Right atrium auricular region (tissue), 2 donors: ENCODE results near the gene CIBAR2. TPM values are rescaled to one million over a fixed set of nuclear protein-coding genes. Genes with fewer than 3 reads are reported as not detected.

Experiments
- DNase-seq: peaks from one replicate; pipeline ENCODE4 v3.0.0-alpha.2; 2019; ENCODE audit warnings: low spot score
- H3K27ac ChIP-seq, 2 donors: fragments of 200-600 bp; sonication (generic); 1 replicate in 1 of 2; 2 replicates in 1 of 2; pipeline ENCODE4 v1.5.1; 2016 to 2019
- H3K27me3 ChIP-seq, 2 donors: fragments of 200-600 bp; sonication (generic); one replicate each; pipeline versions ENCODE4 v1.5.1 to v1.6.0; 2017 to 2019
- H3K36me3 ChIP-seq: fragments of 200-600 bp; sonication (generic); one replicate; pipeline ENCODE4 v1.5.1; 2016
- H3K4me1 ChIP-seq, 2 donors: fragments of 200-600 bp; sonication (generic); one replicate each; pipeline versions ENCODE4 v1.5.1 to v1.6.0; 2017 to 2019
- H3K4me3 ChIP-seq, 2 donors: fragments of 200-600 bp; sonication (generic); 1 replicate in 1 of 2; 2 replicates in 1 of 2; pipeline ENCODE4 v1.5.1; 2017 to 2019; ENCODE audit warnings: mild to moderate bottlenecking in 1 of 2, moderate library complexity in 1 of 2
- H3K9me3 ChIP-seq, 2 donors: fragments of 200-600 bp; sonication (generic); one replicate each; pipeline ENCODE4 v1.5.1; 2019
- CTCF ChIP-seq, 2 donors: fragments of 200-600 bp; sonication (generic); IDR thresholded peaks; one replicate each; pipeline ENCODE4 v1.5.1; 2019; ENCODE audit warnings: antibody characterized with exemption in 2 of 2
- total RNA-seq, 2 donors: library from RNA; depleted of rRNA; stranded (reverse); fragments of >200 nt; gene quantifications; one replicate each; pipeline ENCODE4 v1.1.0, GENCODE V29; 2016

Gene CIBAR2
- total RNA-seq, 2 donors from 2014 or later = not detected

GRCh38 chr16:85129876-85130704 is 17.8 kb upstream of the CIBAR2 start:
- peak overlapping the region; percentile 66 to 76 for H3K27ac ChIP-seq
- DNase-seq = no peak
- H3K4me1 ChIP-seq = peaks cover 0 to 58% of the 10 kb centered on the region in 2 donors
- no peaks in the 10 kb centered on the region for H3K36me3 ChIP-seq
- no peaks in the 10 kb centered on the region for H3K27me3 ChIP-seq
- no peak for TF ChIP-seq CTCF (IDR thresholded peaks at IDR 0.05)
- H3K4me3 ChIP-seq = no peak overlapping the region
- no peaks in the 10 kb centered on the region for H3K9me3 ChIP-seq

GRCh38 chr16:85128079-85128837 is 16.0 kb upstream of the CIBAR2 start:
- no peaks in the 10 kb centered on the region for H3K36me3 ChIP-seq
- H3K4me3 ChIP-seq = no peak overlapping the region
- no peaks in the 10 kb centered on the region for H3K9me3 ChIP-seq
- no peaks in the 10 kb centered on the region for H3K27me3 ChIP-seq
- H3K4me1 ChIP-seq = peaks cover 0 to 63% of the 10 kb centered on the region in 2 donors
- no peak overlapping the region for H3K27ac ChIP-seq
- no peak for DNase-seq
- TF ChIP-seq CTCF (IDR thresholded peaks at IDR 0.05) = no peak

- no peaks in the 10 kb centered on the region for H3K36me3 ChIP-seq
- no peaks in the 10 kb centered on the region for H3K27me3 ChIP-seq
- no peak for DNase-seq
- H3K27ac ChIP-seq = peak overlapping the region in 1 of 2 donors; percentile 82
- no peak overlapping the region for H3K4me3 ChIP-seq
- H3K4me1 ChIP-seq = peaks cover 0 to 64% of the 10 kb centered on the region in 2 donors
- H3K9me3 ChIP-seq = no peaks in the 10 kb centered on the region
- TF ChIP-seq CTCF (IDR thresholded peaks at IDR 0.05) = no peak
These were observed 15.1 kb upstream of the CIBAR2 start for GRCh38 chr16:85127379-85127723.

GRCh38 chr16:85126705-85127378 is 14.6 kb upstream of the CIBAR2 start:
- Histone ChIP-seq H3K27me3 (no peaks in the 10 kb centered on the region), H3K36me3 (no peaks in the 10 kb centered on the region), H3K27ac (peak overlapping the region; percentile 82 to 85), H3K4me3 (no peak overlapping the region), H3K9me3 (no peaks in the 10 kb centered on the region), H3K4me1 (peaks cover 0 to 64% of the 10 kb centered on the region in 2 donors)
- DNase-seq = no peak
- no peak for TF ChIP-seq CTCF (IDR thresholded peaks at IDR 0.05)

- Histone ChIP-seq H3K9me3 (no peaks in the 10 kb centered on the region), H3K4me1 (peaks cover 0 to 64% of the 10 kb centered on the region in 2 donors), H3K36me3 (no peaks in the 10 kb centered on the region), H3K27me3 (no peaks in the 10 kb centered on the region), H3K4me3 (no peak overlapping the region), H3K27ac (peak overlapping the region; percentile 82 to 85)
- no peak for TF ChIP-seq CTCF (IDR thresholded peaks at IDR 0.05)
- no peak for DNase-seq
These were observed 14.1 kb upstream of the CIBAR2 start for GRCh38 chr16:85126394-85126704.
